ENCODE results near the gene ALG2.

The ALG2 gene, protein sequence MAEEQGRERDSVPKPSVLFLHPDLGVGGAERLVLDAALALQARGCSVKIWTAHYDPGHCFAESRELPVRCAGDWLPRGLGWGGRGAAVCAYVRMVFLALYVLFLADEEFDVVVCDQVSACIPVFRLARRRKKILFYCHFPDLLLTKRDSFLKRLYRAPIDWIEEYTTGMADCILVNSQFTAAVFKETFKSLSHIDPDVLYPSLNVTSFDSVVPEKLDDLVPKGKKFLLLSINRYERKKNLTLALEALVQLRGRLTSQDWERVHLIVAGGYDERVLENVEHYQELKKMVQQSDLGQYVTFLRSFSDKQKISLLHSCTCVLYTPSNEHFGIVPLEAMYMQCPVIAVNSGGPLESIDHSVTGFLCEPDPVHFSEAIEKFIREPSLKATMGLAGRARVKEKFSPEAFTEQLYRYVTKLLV

GRCh38 chr9:99221621-99222415 is at the start of gene ALG2, which contains the start of gene SEC61B:
Gene ALG2, minus strand, starts transcription at chr9:99221942. Its CDS starts 48 bp downstream, at chr9:99221894.
Gene SEC61B, plus strand, starts transcription at chr9:99222282. Its CDS starts 82 bp downstream, at chr9:99222364.
- Histone ChIP-seq H3K4me1 (peaks cover 0 to 51% (median 39%) of the 10 kb centered on the region in 4 donors), H3K36me3 (peaks cover 0 to 25% (median 11%) of the 10 kb centered on the region in 3 donors), H3K9me3 (no peaks in the 10 kb centered on the region), H3K27ac (peak within 1 kb of the TSS; percentile 91 to 95), H3K4me3 (peak within 1 kb of the TSS; percentile 90 to 93), H3K27me3 (no peaks in the 10 kb centered on the region)
- peak in 1 of 2 experiments; percentile 33 for TF ChIP-seq CTCF (IDR thresholded peaks at IDR 0.05)
- DNase-seq = peak; percentile 93 to 95
- intact Hi-C loops (cut with DNase I; ENCODE audit: low total_unique reads) = no loop called here

- Histone ChIP-seq H3K27me3 (no peaks in the 10 kb centered on the region), H3K36me3 (no peaks in the 10 kb centered on the region), H3K27ac (no peak overlapping the region), H3K9me3 (no peaks in the 10 kb centered on the region), H3K4me1 (peaks cover 0 to 6% (median 3%) of the 10 kb centered on the region in 4 donors), H3K4me3 (no peak overlapping the region)
- intact Hi-C loops (cut with DNase I; ENCODE audit: low total_unique reads) = no loop called here
- no peak for TF ChIP-seq CTCF (IDR thresholded peaks at IDR 0.05)
- no peak for DNase-seq
Measured at GRCh38 chr9:99270491-99270890, 48.7 kb upstream of the ALG2 start.

GRCh38 chr9:99269416-99269815 is 47.7 kb upstream of the ALG2 start:
- intact Hi-C loops (cut with DNase I; ENCODE audit: low total_unique reads) = no loop called here
- H3K27ac ChIP-seq = no peak overlapping the region
- no peak for DNase-seq
- peaks cover 0 to 6% (median 3%) of the 10 kb centered on the region in 4 donors for H3K4me1 ChIP-seq
- H3K4me3 ChIP-seq = no peak overlapping the region
- no peaks in the 10 kb centered on the region for H3K36me3 ChIP-seq
- no peaks in the 10 kb centered on the region for H3K27me3 ChIP-seq
- H3K9me3 ChIP-seq = no peaks in the 10 kb centered on the region
- no peak for TF ChIP-seq CTCF (IDR thresholded peaks at IDR 0.05)

- Histone ChIP-seq H3K4me1 (peaks cover 0 to 6% (median 3%) of the 10 kb centered on the region in 4 donors), H3K36me3 (no peaks in the 10 kb centered on the region), H3K4me3 (no peak overlapping the region), H3K27ac (no peak overlapping the region), H3K9me3 (no peaks in the 10 kb centered on the region), H3K27me3 (no peaks in the 10 kb centered on the region)
- peak; percentile 77 to 79 for TF ChIP-seq CTCF (IDR thresholded peaks at IDR 0.05)
- intact Hi-C loops (cut with DNase I; ENCODE audit: low total_unique reads) = no loop called here
- DNase-seq = peak; percentile 63 to 77
Measured at GRCh38 chr9:99266255-99267023, 44.7 kb upstream of the ALG2 start.

DNA sequence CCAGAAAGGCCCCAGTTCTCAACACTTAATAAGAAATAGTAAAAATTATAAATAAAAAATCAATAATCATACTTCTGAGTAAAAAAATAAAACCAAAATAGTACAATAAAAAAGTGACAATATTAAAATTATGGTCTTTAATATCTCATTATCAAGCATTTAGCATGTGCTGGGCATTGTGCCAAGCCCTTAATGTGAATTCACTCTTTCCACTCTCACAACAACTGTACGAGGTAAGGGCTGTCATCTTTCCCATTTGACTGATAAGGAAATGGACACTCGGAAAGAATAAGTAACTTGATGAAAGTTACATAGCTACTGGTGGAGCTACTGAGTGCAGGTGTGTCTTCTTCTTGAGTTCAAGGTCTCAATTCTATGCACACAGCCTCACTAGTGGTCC is 43.9 kb upstream of the ALG2 start:
- Histone ChIP-seq H3K36me3 (no peaks in the 10 kb centered on the region), H3K4me3 (no peak overlapping the region), H3K27me3 (no peaks in the 10 kb centered on the region), H3K27ac (no peak overlapping the region), H3K4me1 (peaks cover 0 to 6% (median 3%) of the 10 kb centered on the region in 4 donors), H3K9me3 (no peaks in the 10 kb centered on the region)
- intact Hi-C loops (cut with DNase I; ENCODE audit: low total_unique reads) = no loop called here
- no peak for TF ChIP-seq CTCF (IDR thresholded peaks at IDR 0.05)
- no peak for DNase-seq

Measured in tibial artery (tissue), 4 donors.